Fibroblast of lung (primary cell): Measurements from ENCODE around the gene VPS13D. TPM values are rescaled to one million over a fixed set of nuclear protein-coding genes. Genes with fewer than 3 reads are reported as not detected.

Experiments
- DNase-seq, 2 donors: peaks; one replicate each; pipeline versions ENCODE4 v3.0.0 to v3.0.0-alpha.2; 2010; ENCODE audit warnings: low read depth in 2 of 2
- H2AFZ ChIP-seq: 2 replicates; pipeline ENCODE4 v1.5.1; 2012; ENCODE audit warnings: low read length, control low read depth, inconsistent platforms
- H3K27ac ChIP-seq: 2 replicates; pipeline ENCODE4 v1.5.1; 2011; ENCODE audit warnings: low read length, control low read depth; ENCODE audit not compliant: insufficient read depth
- H3K27me3 ChIP-seq: 2 replicates; pipeline ENCODE4 v1.5.1; 2011; ENCODE audit warnings: mild to moderate bottlenecking, low read length; ENCODE audit not compliant: control insufficient read depth, insufficient read depth
- H3K36me3 ChIP-seq: 2 replicates; pipeline ENCODE4 v1.5.1; 2011; ENCODE audit warnings: low read length; ENCODE audit not compliant: control insufficient read depth, insufficient read depth
- H3K4me1 ChIP-seq: 2 replicates; pipeline ENCODE4 v1.5.1; 2011; ENCODE audit warnings: low read length; ENCODE audit not compliant: control insufficient read depth, insufficient read depth; ENCODE audit errors: extremely low read depth
- H3K4me2 ChIP-seq: 2 replicates; pipeline ENCODE4 v1.5.1; 2011; ENCODE audit warnings: low read length, control low read depth; ENCODE audit not compliant: insufficient read depth; ENCODE audit errors: extremely low read depth
- H3K4me3 ChIP-seq, 4 experiments: fragments of 200-600 bp in 1 of 4; sonication (generic) in 1 of 4; replicated peaks in 1 of 4; 2 replicates each; pipeline ENCODE4 v1.5.1; 2011 to 2016; ENCODE audit warnings: low read length in 4 of 4, low read depth in 3 of 4, mild to moderate bottlenecking in 3 of 4, control low read depth in 2 of 4, inconsistent platforms in 1 of 4, mixed read lengths in 1 of 4; ENCODE audit not compliant: insufficient read depth in 1 of 4; ENCODE audit errors: control extremely low read depth in 1 of 4
- H3K79me2 ChIP-seq: 2 replicates; pipeline ENCODE4 v1.5.1; 2012; ENCODE audit warnings: mild to moderate bottlenecking, low read length, inconsistent platforms; ENCODE audit not compliant: control insufficient read depth, insufficient read depth
- H3K9ac ChIP-seq: 2 replicates; pipeline ENCODE4 v1.5.1; 2011; ENCODE audit warnings: mild to moderate bottlenecking, low read length, control low read depth; ENCODE audit not compliant: insufficient read depth
- H3K9me3 ChIP-seq: 2 replicates; pipeline ENCODE4 v1.5.1; 2012; ENCODE audit warnings: low read depth, low read length; ENCODE audit not compliant: control insufficient read depth, insufficient read depth
- H4K20me1 ChIP-seq: 2 replicates; pipeline ENCODE4 v1.5.1; 2011; ENCODE audit warnings: low read length; ENCODE audit not compliant: control insufficient read depth, insufficient read depth; ENCODE audit errors: extremely low read depth
- EZH2 ChIP-seq: IDR thresholded peaks from 2 replicates; pipeline ENCODE4 v1.5.1; 2012; ENCODE audit warnings: low read length, control low read depth, mild to moderate bottlenecking; ENCODE audit errors: missing control alignments
- polyA plus RNA-seq, 2 donors: library from polyadenylated mRNA; depleted of rRNA in 1 of 2; stranded (reverse) in 1 of 2; unstranded in 1 of 2; fragments of >200 nt; gene quantifications; 2 replicates each; pipeline ENCODE4 v1.2.1, GENCODE V29; 2011 to 2012; ENCODE audit warnings: missing spikeins in 1 of 2
- total RNA-seq: library from RNA; depleted of rRNA; stranded (reverse); fragments of >200 nt; gene quantifications from 2 replicates; pipeline ENCODE4 v1.2.1, GENCODE V29; 2014
- TF ChIP-seq, protein P1 (sequence below), 2 donors: IDR thresholded peaks in 1 of 2; conservative IDR thresholded peaks in 1 of 2; 1 replicate in 1 of 2; 2 replicates in 1 of 2; pipeline ENCODE4 v1.5.1; 2011 to 2012; ENCODE audit warnings: low read length in 2 of 2, control low read depth in 1 of 2, inconsistent platforms in 1 of 2, low read depth in 1 of 2, mild to moderate bottlenecking in 1 of 2

VPS13D gene
- total and polyA plus RNA-seq, 2 donors (not counting 1 experiment from before 2014, with no cell fraction given): 14.6 to 40.0 TPM

DNA sequence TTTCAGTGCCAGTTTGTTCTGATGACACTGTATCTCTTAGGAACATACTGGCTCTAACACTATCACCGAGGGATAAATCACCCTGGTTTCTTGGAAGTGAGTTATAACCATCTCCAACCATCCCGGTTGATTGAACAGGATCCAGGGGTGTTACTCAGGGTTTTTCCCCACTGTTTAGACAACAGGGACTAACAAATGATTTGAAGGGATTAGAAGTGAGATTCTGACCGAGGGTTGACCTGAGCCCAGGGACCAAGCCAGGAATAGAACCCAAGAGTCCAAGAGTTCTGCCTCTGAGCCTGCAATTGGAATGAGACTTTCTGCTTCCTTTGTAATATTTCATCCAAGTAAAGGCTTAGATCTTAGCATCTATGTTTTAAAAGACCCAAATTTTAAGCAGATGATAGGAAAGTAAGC, 234.2 kb downstream of the VPS13D start:
- H2AFZ ChIP-seq: no peak overlapping the region
- no peak for TF ChIP-seq EZH2
- TF ChIP-seq, protein P1, sequence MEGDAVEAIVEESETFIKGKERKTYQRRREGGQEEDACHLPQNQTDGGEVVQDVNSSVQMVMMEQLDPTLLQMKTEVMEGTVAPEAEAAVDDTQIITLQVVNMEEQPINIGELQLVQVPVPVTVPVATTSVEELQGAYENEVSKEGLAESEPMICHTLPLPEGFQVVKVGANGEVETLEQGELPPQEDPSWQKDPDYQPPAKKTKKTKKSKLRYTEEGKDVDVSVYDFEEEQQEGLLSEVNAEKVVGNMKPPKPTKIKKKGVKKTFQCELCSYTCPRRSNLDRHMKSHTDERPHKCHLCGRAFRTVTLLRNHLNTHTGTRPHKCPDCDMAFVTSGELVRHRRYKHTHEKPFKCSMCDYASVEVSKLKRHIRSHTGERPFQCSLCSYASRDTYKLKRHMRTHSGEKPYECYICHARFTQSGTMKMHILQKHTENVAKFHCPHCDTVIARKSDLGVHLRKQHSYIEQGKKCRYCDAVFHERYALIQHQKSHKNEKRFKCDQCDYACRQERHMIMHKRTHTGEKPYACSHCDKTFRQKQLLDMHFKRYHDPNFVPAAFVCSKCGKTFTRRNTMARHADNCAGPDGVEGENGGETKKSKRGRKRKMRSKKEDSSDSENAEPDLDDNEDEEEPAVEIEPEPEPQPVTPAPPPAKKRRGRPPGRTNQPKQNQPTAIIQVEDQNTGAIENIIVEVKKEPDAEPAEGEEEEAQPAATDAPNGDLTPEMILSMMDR (conservative IDR thresholded peaks at IDR 0.05 in 1 of 2, IDR thresholded peaks at IDR 0.05 in 1 of 2; ENCODE audit: low read depth in 1 of 2, low read length in 2 of 2): no peak
- no peaks in the 10 kb centered on the region for H3K27me3 ChIP-seq
- peaks cover 14% of the 10 kb centered on the region for H3K4me1 ChIP-seq
- H3K27ac ChIP-seq: peak overlapping the region; percentile 26
- H3K9ac ChIP-seq: no peak overlapping the region
- DNase-seq: peak in 1 of 2 donors; percentile 75
- no peaks in the 10 kb centered on the region for H4K20me1 ChIP-seq
- H3K36me3 ChIP-seq: peaks cover 1% of the 10 kb centered on the region
- H3K4me3 ChIP-seq: no peak overlapping the region
- H3K79me2 ChIP-seq: no peaks in the 10 kb centered on the region
- H3K4me2 ChIP-seq: peak overlapping the region; percentile 66
- no peaks in the 10 kb centered on the region for H3K9me3 ChIP-seq

DNA sequence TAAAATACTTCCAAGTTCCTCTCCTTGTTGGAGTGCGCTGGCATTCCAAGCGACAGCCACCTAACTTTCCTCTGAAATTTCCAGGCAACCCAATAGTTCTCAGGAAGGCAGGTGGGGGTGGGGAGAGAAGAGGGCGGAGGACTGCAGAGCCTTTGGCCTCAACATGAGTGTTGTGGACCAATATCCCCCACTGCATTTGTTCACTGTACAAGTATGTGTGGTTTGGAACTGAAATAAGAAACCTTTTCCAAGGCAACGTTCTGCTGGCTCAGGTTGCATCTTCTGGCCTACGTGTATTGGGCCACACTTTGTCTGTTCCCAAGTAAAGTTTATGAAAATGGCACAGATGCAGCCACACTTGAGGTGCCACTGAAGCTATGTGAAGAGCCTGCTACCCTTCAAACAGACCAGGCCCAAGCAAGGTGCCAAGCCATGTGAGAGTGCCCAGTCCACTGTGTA, 234.8 kb downstream of the VPS13D start:
- peak; percentile 97 to 99 for DNase-seq
- Histone ChIP-seq H3K4me1 (peaks cover 13% of the 10 kb centered on the region), H3K27me3 (no peaks in the 10 kb centered on the region), H4K20me1 (no peaks in the 10 kb centered on the region), H3K4me3 (peak overlapping the region in 1 of 4 experiments; percentile 13), H3K4me2 (peak overlapping the region; percentile 66), H3K36me3 (peaks cover 1% of the 10 kb centered on the region), H3K9me3 (no peaks in the 10 kb centered on the region), H3K9ac (no peak overlapping the region), H3K79me2 (no peaks in the 10 kb centered on the region), H3K27ac (peak overlapping the region; percentile 46), H2AFZ (no peak overlapping the region)
- TF ChIP-seq, protein P1 (conservative IDR thresholded peaks at IDR 0.05 in 1 of 2, IDR thresholded peaks at IDR 0.05 in 1 of 2; ENCODE audit: low read depth in 1 of 2, low read length in 2 of 2): no peak
- no peak for TF ChIP-seq EZH2

DNA sequence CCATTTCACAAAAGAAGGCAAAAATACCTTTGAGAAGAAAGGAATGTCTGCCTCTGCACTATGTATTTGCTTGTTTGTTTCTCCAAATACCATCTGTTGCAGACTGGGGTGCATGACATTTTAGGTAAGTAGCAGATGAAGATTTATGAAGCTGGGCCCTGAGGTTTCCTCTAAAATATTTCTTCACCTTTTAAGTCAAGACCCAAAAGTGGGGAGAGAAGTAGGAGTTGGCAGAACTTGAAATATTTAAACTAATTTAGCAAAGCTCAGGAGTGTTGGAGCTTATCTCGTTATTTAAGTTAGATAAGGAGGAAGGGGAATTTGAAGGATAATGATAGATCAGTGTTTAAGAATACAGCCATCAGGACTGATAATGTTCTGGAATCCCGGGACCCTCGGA, 235.3 kb downstream of the VPS13D start:
- Histone ChIP-seq H3K9me3 (no peaks in the 10 kb centered on the region), H3K79me2 (no peaks in the 10 kb centered on the region), H3K27ac (peak overlapping the region; percentile 46), H3K27me3 (no peaks in the 10 kb centered on the region), H3K4me3 (peak overlapping the region in 1 of 4 experiments; percentile 13), H3K4me2 (no peak overlapping the region), H3K36me3 (peaks cover 1% of the 10 kb centered on the region), H2AFZ (no peak overlapping the region), H3K4me1 (peaks cover 13% of the 10 kb centered on the region), H4K20me1 (no peaks in the 10 kb centered on the region), H3K9ac (no peak overlapping the region)
- TF ChIP-seq, protein P1 (conservative IDR thresholded peaks at IDR 0.05 in 1 of 2, IDR thresholded peaks at IDR 0.05 in 1 of 2; ENCODE audit: low read depth in 1 of 2, low read length in 2 of 2): no peak
- TF ChIP-seq EZH2: no peak
- DNase-seq: peak in 1 of 2 donors; percentile 64
